Caco-2 (cell line): ENCODE measurements around the gene BRF1. TPM values are rescaled to one million over a fixed set of nuclear protein-coding genes. Genes with fewer than 3 reads are reported as not detected.

Experiments used
- BruUV-seq: library from RNA; stranded (reverse); fragments of 400-500 nt; replicated peaks from 2 replicates; lab custom pipeline; 2021; lab: Mats Ljungman, UMichigan
- CTCF ChIA-PET: fragments of 300-600 bp; sonication (Branson Sonifier 250); formaldehyde crosslinking; loops from one replicate; lab custom pipeline; 2022; ENCODE audit warnings: antibody characterized with exemption; lab: Charles Lee
- POLR2A ChIA-PET: fragments of 300-600 bp; sonication (Branson Sonifier 250); formaldehyde crosslinking; loops from one replicate; lab custom pipeline; 2022; ENCODE audit warnings: antibody characterized with exemption; lab: Charles Lee
- DNase-seq, 2 experiments: peaks; one replicate each; pipeline versions ENCODE4 v3.0.0 to v3.0.0-alpha.2; 2020 to 2022
- H3K27me3 ChIP-seq: replicated peaks from 2 replicates; pipeline ENCODE4 v1.6.0; 2011; ENCODE audit warnings: low read length; ENCODE audit not compliant: control insufficient read depth, insufficient read depth
- H3K36me3 ChIP-seq: 2 replicates; pipeline ENCODE4 v1.5.1; 2011; ENCODE audit warnings: low read length; ENCODE audit not compliant: control insufficient read depth, insufficient read depth
- H3K4me1 ChIP-seq: fragments of 250-450 bp; sonication (Bioruptor Pico); 2 replicates; pipeline ENCODE4 v1.5.1; 2020; ENCODE audit warnings: mild to moderate bottlenecking
- H3K4me3 ChIP-seq: 2 replicates; pipeline ENCODE4 v1.5.1; 2011; ENCODE audit warnings: low read depth, mild to moderate bottlenecking, control low read depth, low read length
- H3K9me3 ChIP-seq: fragments of 250-450 bp; sonication (Bioruptor Pico); 2 replicates; pipeline ENCODE4 v1.5.1; 2020; ENCODE audit warnings: mild to moderate bottlenecking, moderate library complexity
- H3K27ac Mint-ChIP-seq: one replicate; pipeline ENCODE4 v1.8.0; 2022; ENCODE audit warnings: mixed read lengths; ENCODE audit not compliant: unreplicated experiment
- H3K27me3 Mint-ChIP-seq: one replicate; pipeline ENCODE4 v1.8.0; 2022; ENCODE audit warnings: mixed read lengths; ENCODE audit not compliant: insufficient read depth, unreplicated experiment
- H3K36me3 Mint-ChIP-seq: one replicate; pipeline ENCODE4 v1.8.0; 2022; ENCODE audit warnings: mild to moderate bottlenecking, mixed read lengths; ENCODE audit not compliant: insufficient read depth, unreplicated experiment
- H3K4me1 Mint-ChIP-seq: one replicate; pipeline ENCODE4 v1.8.0; 2022; ENCODE audit warnings: low read depth, mixed read lengths; ENCODE audit not compliant: unreplicated experiment
- H3K4me3 Mint-ChIP-seq: one replicate; pipeline ENCODE4 v1.8.0; 2022; ENCODE audit warnings: mild to moderate bottlenecking, moderate library complexity, mixed read lengths; ENCODE audit not compliant: unreplicated experiment
- H3K9me3 Mint-ChIP-seq: one replicate; pipeline ENCODE4 v1.8.0; 2022; ENCODE audit warnings: mixed read lengths; ENCODE audit not compliant: unreplicated experiment
- CTCF ChIP-seq, 2 experiments: fragments of 200-600 bp in 1 of 2; IDR thresholded peaks; 1 replicate in 1 of 2; 2 replicates in 1 of 2; pipeline versions ENCODE4 v1.5.1 to v1.8.0; 2011 to 2022; ENCODE audit warnings: antibody characterized with exemption in 1 of 2, control low read depth in 1 of 2, inconsistent platforms in 1 of 2, low read depth in 1 of 2, low read length in 1 of 2, mild to moderate bottlenecking in 1 of 2, moderate library complexity in 1 of 2; ENCODE audit not compliant: insufficient read depth in 1 of 2, severe bottlenecking in 1 of 2, unreplicated experiment in 1 of 2
- intact Hi-C: fragments of 100-400 bp; cut with micrococcal nuclease; formaldehyde crosslinking; loops from one replicate; pipeline ENCODE4 v1.10.0; 2022; ENCODE audit not compliant: unreplicated experiment
- total RNA-seq: library from RNA; stranded (reverse); gene quantifications from 2 replicates; pipeline ENCODE4 v1.2.3, GENCODE V29; 2022

Gene BRF1
- total RNA-seq, 1 experiment from 2014 or later, result 43.6 TPM

- no peaks in the 10 kb centered on the region for H3K4me1 ChIP-seq
- intact Hi-C loops, result no loop called here
- Mint-ChIP-seq H3K9me3 (no peaks in the 10 kb centered on the region), H3K27ac (no peak overlapping the region), H3K27me3 (no peaks in the 10 kb centered on the region), H3K4me1 (no peaks in the 10 kb centered on the region), H3K36me3 (peaks cover 12% of the 10 kb centered on the region), H3K4me3 (no peak overlapping the region)
- DNase-seq, result no peak
- ChIA-PET POLR2A (no interaction called here), CTCF (no interaction called here)
- no TSS peak for BruUV-seq
- no peaks in the 10 kb centered on the region for H3K9me3 ChIP-seq
- H3K36me3 ChIP-seq, result no peaks in the 10 kb centered on the region; the same call in 1 of the 2 replicates
- no peak for TF ChIP-seq CTCF (IDR thresholded peaks at IDR 0.05; ENCODE audit: insufficient read depth in 1 of 2, low read depth in 1 of 2, low read length in 1 of 2, severe bottlenecking in 1 of 2, unreplicated experiment in 1 of 2)
- H3K27me3 ChIP-seq, result no peaks in the 10 kb centered on the region
- no peak overlapping the region for H3K4me3 ChIP-seq
Observed at GRCh38 chr14:105260959-105261358, 39.8 kb downstream of the BRF1 start.

GRCh38 chr14:105258846-105259245, 42.0 kb downstream of the BRF1 start:
- Mint-ChIP-seq H3K9me3 (no peaks in the 10 kb centered on the region), H3K27me3 (no peaks in the 10 kb centered on the region), H3K4me1 (no peaks in the 10 kb centered on the region), H3K36me3 (peaks cover 13% of the 10 kb centered on the region), H3K27ac (no peak overlapping the region), H3K4me3 (no peak overlapping the region)
- CTCF ChIA-PET, result interaction anchor here (0.6 kb wide), 1 partner anchor 78 kb away, joined by 3 read pairs; the partner anchor contains the start of gene NUDT14
- TF ChIP-seq CTCF (IDR thresholded peaks at IDR 0.05; ENCODE audit: insufficient read depth in 1 of 2, low read depth in 1 of 2, low read length in 1 of 2, severe bottlenecking in 1 of 2, unreplicated experiment in 1 of 2), result no peak
- no peaks in the 10 kb centered on the region for H3K4me1 ChIP-seq
- H3K36me3 ChIP-seq, result no peaks in the 10 kb centered on the region; the same call in 1 of the 2 replicates
- intact Hi-C loops, result no loop called here
- no peak overlapping the region for H3K4me3 ChIP-seq
- H3K9me3 ChIP-seq, result no peaks in the 10 kb centered on the region
- no TSS peak for BruUV-seq
- no peaks in the 10 kb centered on the region for H3K27me3 ChIP-seq
- no peak for DNase-seq
- POLR2A ChIA-PET, result no interaction called here

- Mint-ChIP-seq H3K27ac (no peak overlapping the region), H3K36me3 (peaks cover 18% of the 10 kb centered on the region), H3K27me3 (no peaks in the 10 kb centered on the region), H3K4me3 (no peak overlapping the region), H3K9me3 (no peaks in the 10 kb centered on the region), H3K4me1 (no peaks in the 10 kb centered on the region)
- Histone ChIP-seq H3K4me3 (no peak overlapping the region), H3K9me3 (no peaks in the 10 kb centered on the region), H3K4me1 (no peaks in the 10 kb centered on the region), H3K27me3 (no peaks in the 10 kb centered on the region), H3K36me3 (no peaks in the 10 kb centered on the region; the same call in 1 of the 2 replicates)
- no TSS peak for BruUV-seq
- POLR2A ChIA-PET, result no interaction called here
- intact Hi-C loops, result no loop called here
- no peak for TF ChIP-seq CTCF (IDR thresholded peaks at IDR 0.05; ENCODE audit: insufficient read depth in 1 of 2, low read depth in 1 of 2, low read length in 1 of 2, severe bottlenecking in 1 of 2, unreplicated experiment in 1 of 2)
- CTCF ChIA-PET, result no interaction called here
- no peak for DNase-seq
Observed at GRCh38 chr14:105257464-105257863, 43.3 kb downstream of the BRF1 start.
